ENCODE results near the gene FNDC5.
"Not testable (repeated sequence)": the region's sequence is repeated elsewhere in the genome, so short reads cannot be mapped to it uniquely, and the experiment has no call there.

FNDC5 gene

GRCh38 chr1:32870615-32871363, at the start of gene FNDC5:
Gene FNDC5, minus strand, starts transcription at chr1:32870912.
- in situ Hi-C loops (cut with MboI; ENCODE audit: low sequenced_read_pairs) = no loop called here

DNA sequence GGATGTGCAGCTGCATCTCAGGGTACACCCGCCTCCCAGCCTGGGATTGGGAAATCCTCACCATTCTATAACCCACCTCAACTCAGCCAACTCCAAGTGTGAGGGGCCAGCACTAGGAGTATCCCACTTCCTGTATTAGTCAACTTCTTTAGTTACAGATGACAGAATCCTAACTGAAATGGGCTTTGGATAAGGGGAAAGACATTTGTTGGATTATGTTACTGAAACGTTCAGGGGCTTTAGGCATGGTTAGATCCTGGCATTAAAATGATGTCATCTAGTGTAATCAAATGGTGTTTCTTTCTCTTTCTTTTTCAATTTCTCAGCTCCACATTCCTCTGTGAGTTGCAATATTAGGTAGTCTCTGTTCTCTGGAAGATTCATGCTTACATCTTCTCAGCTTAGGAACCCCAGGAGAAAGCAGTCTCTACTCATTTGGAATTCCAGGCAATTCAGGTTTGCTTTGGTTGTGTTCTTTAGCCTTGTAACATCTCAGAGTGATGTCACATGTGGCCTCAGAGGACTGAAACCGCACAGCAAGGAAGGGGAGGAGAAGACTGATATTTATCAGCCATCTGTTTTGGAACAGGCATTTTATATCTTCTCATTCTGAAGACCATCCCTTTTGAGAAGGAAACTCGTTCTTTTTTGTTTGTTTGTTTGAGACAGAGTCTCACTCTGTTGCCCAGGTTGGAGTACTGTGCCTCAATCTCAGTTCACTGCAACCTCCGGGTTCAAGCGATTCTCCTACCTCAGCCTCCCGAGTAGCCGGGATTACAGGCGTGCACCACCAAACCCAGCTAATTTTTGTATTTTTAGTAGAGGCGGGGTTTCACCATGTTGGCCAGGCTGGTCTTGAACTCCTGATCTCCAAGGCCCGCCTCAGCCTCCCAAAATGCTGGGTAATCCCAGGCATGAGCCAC, 49.4 kb upstream of the FNDC5 start:
- in situ Hi-C loops (cut with MboI; ENCODE audit: low sequenced_read_pairs) = no loop called here

GRCh38 chr1:32918179-32918578, 47.5 kb upstream of the FNDC5 start:
- in situ Hi-C loops (cut with MboI; ENCODE audit: low sequenced_read_pairs) = no loop called here

DNA sequence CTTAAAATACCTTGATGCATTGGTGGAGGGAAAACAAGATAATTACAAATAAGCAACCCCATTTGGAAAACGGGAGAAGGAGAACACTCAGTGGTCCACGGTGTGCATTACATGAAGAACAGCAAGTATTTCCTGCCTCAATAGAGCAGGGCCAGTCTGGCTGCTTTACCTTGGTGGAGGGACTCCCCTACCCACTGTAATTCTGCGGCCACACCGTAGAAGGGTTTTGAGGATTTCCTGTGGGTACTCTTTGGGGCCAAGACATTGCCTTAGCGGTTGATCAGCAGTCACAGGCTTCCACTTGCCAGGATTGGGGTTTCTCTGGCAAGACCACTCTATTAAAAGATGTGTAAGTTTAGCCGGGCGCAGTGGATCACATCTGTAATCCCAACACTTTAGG, 46.8 kb upstream of the FNDC5 start:
- in situ Hi-C loops (cut with MboI; ENCODE audit: low sequenced_read_pairs) = no loop called here

GRCh38 chr1:32915766-32916706, 45.3 kb upstream of the FNDC5 start:
- in situ Hi-C loops (cut with MboI; ENCODE audit: low sequenced_read_pairs) = no loop called here

DNA sequence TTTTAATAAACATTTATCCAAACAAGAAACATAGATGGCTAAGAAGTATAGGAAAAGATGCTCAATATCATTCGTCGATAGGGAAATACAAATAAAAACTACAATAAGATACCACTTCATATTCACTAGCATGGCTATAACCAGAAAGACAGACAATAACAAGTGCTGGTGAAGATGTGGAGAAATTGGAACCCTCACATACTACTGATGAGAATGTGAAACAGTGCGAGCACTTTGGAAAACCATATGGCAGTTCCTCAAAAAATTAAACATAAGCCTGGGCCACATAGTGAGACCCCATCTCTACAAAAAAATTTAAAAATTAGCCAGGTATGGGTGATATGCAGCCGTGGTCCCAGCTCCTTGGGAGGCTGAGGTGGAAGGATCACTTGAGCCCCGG, 39.6 kb upstream of the FNDC5 start:
- in situ Hi-C loops (cut with MboI; ENCODE audit: low sequenced_read_pairs) = no loop called here

DNA sequence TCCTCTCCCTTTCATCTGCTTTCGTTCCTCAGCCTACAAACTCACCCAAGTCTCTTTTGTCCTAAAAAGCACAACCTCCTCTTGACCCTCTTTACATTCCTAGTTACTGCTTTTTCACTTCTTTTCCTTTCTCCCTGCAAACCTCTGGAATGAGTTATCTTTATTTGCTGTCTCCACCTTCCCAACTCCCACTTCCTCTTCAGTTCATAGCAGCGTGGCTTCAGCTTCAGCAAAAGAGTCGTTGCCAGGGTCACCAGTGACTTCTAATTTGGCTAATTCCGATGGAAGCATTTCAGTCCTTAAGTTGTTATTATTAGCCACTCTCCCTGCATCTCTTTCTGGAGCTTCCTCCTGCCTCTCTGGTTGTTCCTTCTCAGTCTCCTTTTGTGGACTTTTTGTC, 36.7 kb upstream of the FNDC5 start:
- in situ Hi-C loops (cut with MboI; ENCODE audit: low sequenced_read_pairs) = no loop called here

DNA sequence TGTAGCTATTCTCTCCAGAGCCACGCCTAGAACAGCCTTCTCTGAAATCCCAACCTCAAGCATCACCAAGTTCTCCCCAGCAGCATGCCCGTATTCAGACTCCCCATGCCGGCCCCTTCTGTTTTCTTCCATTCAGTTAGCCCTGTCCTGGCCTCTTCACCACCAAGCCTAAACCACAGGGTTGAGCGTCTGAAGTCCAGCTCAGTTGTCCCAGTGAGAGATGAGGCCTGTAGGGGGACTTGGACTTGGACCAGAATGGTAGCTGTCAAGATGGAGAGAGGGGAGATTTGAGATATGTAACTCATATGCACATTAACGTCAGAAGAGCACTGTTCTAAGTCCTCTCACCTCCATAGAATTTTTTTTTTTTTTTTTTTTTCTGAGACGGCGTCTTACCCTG, 35.9 kb upstream of the FNDC5 start:
- in situ Hi-C loops (cut with MboI; ENCODE audit: low sequenced_read_pairs) = no loop called here

DNA sequence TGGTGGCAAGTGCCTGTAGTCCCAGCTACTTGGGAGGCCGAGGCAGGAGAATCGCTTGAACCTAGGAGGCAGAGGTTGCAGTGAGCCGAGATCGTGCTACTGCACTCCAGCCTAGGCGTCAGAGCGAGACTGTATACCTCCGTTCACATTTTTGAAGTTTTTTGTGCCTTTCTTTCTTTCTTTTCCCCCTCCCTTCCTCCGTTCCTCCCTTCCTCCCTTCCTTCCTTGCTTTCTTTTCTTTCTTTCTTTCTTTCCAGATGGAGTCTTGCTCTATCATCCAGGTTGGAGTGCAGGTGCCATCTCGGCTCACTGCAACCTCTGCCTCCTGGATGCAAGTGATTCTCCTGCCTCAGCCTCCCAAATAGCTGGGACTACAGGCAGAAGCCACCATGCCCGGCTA, 34.9 kb upstream of the FNDC5 start:
- in situ Hi-C loops (cut with MboI; ENCODE audit: low sequenced_read_pairs) = not testable (repeated sequence)

DNA sequence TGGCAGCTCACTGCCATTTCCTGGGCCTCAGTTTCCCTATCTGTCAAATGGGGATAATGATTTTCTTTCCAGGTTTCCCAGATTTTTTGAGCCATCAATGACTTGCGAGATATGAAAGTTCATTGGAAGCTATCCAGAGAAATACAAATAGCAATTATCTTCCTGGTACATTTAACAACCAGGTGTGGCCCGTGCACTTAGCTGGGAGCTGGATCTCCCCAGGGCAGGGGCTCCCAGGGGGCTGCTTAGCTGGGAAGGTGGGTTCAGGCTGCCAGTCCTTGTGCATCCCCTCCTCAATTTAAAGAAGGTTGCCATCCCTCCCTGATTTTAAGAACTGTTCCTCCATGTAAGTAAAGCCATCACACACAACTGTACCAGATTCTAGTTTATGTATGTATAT, 34.1 kb upstream of the FNDC5 start:
- in situ Hi-C loops (cut with MboI; ENCODE audit: low sequenced_read_pairs) = no loop called here

DNA sequence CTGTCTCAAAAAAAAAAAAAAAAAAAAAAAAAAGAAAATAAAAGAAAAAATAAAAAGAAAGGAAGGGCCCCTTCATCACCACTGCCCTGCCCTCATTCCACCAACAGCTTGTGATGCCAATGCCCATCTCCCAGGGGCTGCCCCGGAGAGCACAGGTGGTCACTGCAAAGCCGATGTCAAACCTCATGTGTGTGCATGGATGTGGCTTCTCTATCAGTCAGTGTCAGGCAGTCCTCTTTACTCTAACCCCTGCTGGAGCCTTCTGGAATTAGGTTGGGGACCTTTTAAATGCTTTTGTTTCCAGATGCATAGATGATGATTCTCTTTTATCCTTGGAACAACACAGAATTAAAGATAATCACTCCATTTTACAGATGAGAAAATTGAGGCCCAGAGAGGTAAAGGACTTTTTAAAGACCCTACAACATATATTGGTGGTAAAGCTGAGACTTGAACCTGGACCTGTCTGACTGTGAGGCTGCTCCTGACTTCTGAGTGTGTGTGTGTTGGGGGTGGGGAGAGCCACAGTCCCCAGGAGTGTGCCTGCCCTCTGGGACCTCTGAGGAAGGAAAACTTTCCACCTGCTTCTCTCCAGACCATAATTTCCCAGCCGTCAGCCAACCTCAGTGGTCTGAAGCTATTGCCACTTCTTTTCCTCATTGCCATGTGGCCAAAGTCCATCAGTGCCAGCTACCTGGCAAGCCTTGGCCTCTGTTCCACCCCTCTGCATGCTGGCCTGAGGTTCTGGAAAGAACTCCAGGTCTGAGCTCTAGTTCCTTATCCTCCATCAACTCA, 33.5 kb upstream of the FNDC5 start:
- in situ Hi-C loops (cut with MboI; ENCODE audit: low sequenced_read_pairs) = no loop called here

- in situ Hi-C loops (cut with MboI; ENCODE audit: low sequenced_read_pairs) = no loop called here
Measured at GRCh38 chr1:32902535-32902920, 31.8 kb upstream of the FNDC5 start.

GRCh38 chr1:32901823-32902534, 31.3 kb upstream of the FNDC5 start:
- in situ Hi-C loops (cut with MboI; ENCODE audit: low sequenced_read_pairs) = no loop called here

- in situ Hi-C loops (cut with MboI; ENCODE audit: low sequenced_read_pairs) = no loop called here
Measured at GRCh38 chr1:32900956-32901822, 30.5 kb upstream of the FNDC5 start, which contains the start of gene TMEM54. Gene TMEM54, minus strand, starts transcription at chr1:32901389. Its CDS starts 151 bp downstream, at chr1:32901238.

DNA sequence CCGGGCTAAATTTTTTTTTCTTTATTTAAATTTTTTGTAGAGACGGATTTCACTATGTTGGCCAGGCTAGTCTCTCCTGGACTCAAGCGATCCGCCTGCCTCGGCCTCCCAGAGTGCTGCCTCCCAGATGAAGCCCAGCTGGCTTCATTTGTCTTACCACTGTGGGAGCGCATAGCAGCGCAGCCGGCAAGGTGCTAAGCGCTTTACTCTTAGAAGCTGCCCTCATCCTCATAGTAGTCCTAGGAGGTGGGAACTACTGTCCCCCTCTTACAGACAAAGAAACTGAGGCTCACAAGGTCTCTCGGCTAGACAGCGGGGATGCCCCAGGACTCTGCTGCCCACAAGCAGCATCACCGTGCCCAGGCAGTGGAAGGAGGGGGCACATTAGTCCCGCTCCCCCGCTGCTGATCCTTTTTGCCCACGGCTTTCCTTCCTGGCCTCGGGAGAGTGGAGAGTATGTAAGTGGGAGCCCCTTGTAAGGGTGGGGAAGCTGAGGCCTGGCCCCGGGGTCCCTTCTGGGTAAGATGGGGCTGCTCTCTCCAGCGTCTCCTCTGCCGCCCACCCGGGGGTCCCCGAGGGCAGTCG, 29.8 kb upstream of the FNDC5 start:
- in situ Hi-C loops (cut with MboI; ENCODE audit: low sequenced_read_pairs) = no loop called here

- in situ Hi-C loops (cut with MboI; ENCODE audit: low sequenced_read_pairs) = no loop called here
Measured at GRCh38 chr1:32899586-32900296, 29.0 kb upstream of the FNDC5 start.

DNA sequence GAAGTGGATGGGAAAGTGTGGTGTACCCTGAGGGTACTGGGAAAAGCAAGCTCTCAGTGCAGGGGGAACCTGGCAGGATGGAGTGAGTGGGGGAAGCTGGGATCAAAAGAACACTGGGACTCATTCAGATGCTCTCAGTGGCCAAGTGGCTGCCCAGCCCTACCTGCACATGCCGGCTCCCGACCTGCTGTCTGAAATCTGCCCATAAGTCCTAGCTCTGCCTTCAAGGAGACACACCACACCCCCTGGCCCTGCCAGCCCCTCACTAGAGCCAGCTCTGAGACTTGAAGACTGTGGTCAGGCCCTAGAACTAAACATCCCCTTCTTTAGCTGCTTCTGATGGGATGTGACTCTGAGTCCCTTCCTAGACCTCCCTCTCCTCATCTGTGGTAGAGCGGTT, 28.2 kb upstream of the FNDC5 start:
- in situ Hi-C loops (cut with MboI; ENCODE audit: low sequenced_read_pairs) = no loop called here

DNA sequence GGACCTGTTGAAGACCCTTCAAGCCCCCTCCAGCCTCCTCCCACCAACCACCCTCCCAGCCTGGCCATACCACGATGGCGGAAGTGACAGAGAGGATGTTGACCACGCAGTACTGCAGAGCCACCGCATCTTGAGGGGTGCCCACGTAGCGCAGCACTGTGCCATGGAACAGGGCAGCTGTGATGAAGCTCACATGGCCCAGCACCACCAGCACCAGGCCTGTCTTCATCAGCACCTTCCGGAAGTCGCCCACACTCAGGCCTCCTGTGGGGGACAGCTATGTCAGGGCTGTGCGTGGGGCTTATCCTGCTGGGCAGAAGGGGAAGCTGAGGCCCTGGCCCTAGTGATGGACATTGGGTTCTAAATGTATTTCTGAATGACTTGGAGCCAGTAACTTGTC, 27.3 kb upstream of the FNDC5 start:
- in situ Hi-C loops (cut with MboI; ENCODE audit: low sequenced_read_pairs) = no loop called here

Measured in HL-60/S4 treated with phorbol 12-myristate 13-acetate at 8.2 ng/mL for 4 days and 3 days (cell line).